A549 (cell line): ENCODE measurements around the gene GPATCH3. TPM values are rescaled to one million over a fixed set of nuclear protein-coding genes. Genes with fewer than 3 reads are reported as not detected.
"Not testable (repeated sequence)": the region's sequence is repeated elsewhere in the genome, so short reads cannot be mapped to it uniquely, and the experiment has no call there.

ENCODE experiments used
- ATAC-seq, 2 experiments: fragments of 200-7000 bp in 1 of 2; fragments of >200 bp in 1 of 2; cut with Nextera tagmentation in 1 of 2; cut with Tn5 transposase in 1 of 2; 3 replicates each; pipeline versions ENCODE4 v1.8.0 to v1.9.1; 2018 to 2020; ENCODE audit warnings: mild to moderate bottlenecking in 1 of 2, moderate library complexity in 1 of 2
- CTCF ChIA-PET: fragments of 300-600 bp; sonication (Branson Sonifier 250); formaldehyde crosslinking; extraction: SDS; loops from one replicate; lab custom pipeline; 2021; ENCODE audit warnings: antibody characterized with exemption, inconsistent platforms; lab: Yijun Ruan, JAX
- POLR2A ChIA-PET: fragments of 350-600 bp; formaldehyde crosslinking; extraction: SDS; loops from one replicate; lab custom pipeline; 2021; ENCODE audit warnings: antibody characterized with exemption, inconsistent platforms; lab: Yijun Ruan, JAX
- DNase-seq, 2 experiments: peaks; one replicate each; pipeline versions ENCODE4 v3.0.0 to v3.0.0-alpha.2; 2011 to 2016; ENCODE audit warnings: low read depth in 1 of 2, low spot score in 1 of 2
- FAIRE-seq: peaks from 2 replicates; lab custom pipeline; 2011; peaks lifted over from hg19 to GRCh38; lab: Jason Lieb, UNC
- H3K27ac ChIP-seq, 2 experiments: fragments of >200 bp; sonication (Bioruptor Twin); formaldehyde crosslinking; 3 replicates each; pipeline ENCODE4 v1.5.1; 2016 to 2017
- H3K4me1 ChIP-seq: fragments of >200 bp; sonication (Bioruptor Twin); formaldehyde crosslinking; 3 replicates; pipeline ENCODE4 v1.6.1; 2016
- H3K4me2 ChIP-seq: fragments of >200 bp; sonication (Bioruptor Twin); formaldehyde crosslinking; 3 replicates; pipeline ENCODE4 v1.6.1; 2016
- H3K4me3 ChIP-seq: fragments of >200 bp; sonication (Bioruptor Twin); formaldehyde crosslinking; 3 replicates; pipeline ENCODE4 v1.5.1; 2016
- H3K9me3 ChIP-seq: fragments of >200 bp; sonication (Bioruptor Twin); formaldehyde crosslinking; 3 replicates; pipeline ENCODE4 v1.6.1; 2016
- ATOH8 ChIP-seq: fragments of 250-450 bp; sonication (Bioruptor Pico); IDR thresholded peaks from 2 replicates; pipeline ENCODE4 v1.5.0; 2020; ENCODE audit warnings: low read depth, mild to moderate bottlenecking, moderate library complexity
- CEBPB ChIP-seq, 2 experiments: fragments of >200 bp in 1 of 2; sonication (Bioruptor Twin) in 1 of 2; formaldehyde crosslinking in 1 of 2; IDR thresholded peaks; 2 replicates each; pipeline ENCODE4 v1.6.1; 2012 to 2016
- CHD2 ChIP-seq: fragments of 150-350 bp; IDR thresholded peaks from 2 replicates; pipeline ENCODE4 v1.6.1; 2014; ENCODE audit warnings: low read length; ENCODE audit not compliant: partially characterized antibody
- ELK1 ChIP-seq: fragments of 150-350 bp; IDR thresholded peaks from 2 replicates; pipeline ENCODE4 v1.6.1; 2014; ENCODE audit warnings: low read depth, mild to moderate bottlenecking, low read length
- GATA3 ChIP-seq: IDR thresholded peaks from 2 replicates; pipeline ENCODE4 v1.6.1; 2012; ENCODE audit warnings: borderline replicate concordance
- HDAC2 ChIP-seq: fragments of 200-600 bp; sonication (generic); IDR thresholded peaks from 2 replicates; pipeline ENCODE4 v1.6.1; 2016
- HOXA7 ChIP-seq: fragments of 250-450 bp; sonication (Bioruptor Pico); IDR thresholded peaks from 2 replicates; pipeline ENCODE4 v1.5.0; 2020; ENCODE audit warnings: mild to moderate bottlenecking, moderate library complexity
- HOXB5 ChIP-seq: fragments of 250-450 bp; sonication (Bioruptor Pico); IDR thresholded peaks from 2 replicates; pipeline ENCODE4 v1.5.0; 2020; ENCODE audit warnings: mild to moderate bottlenecking, moderate library complexity
- POLR2A ChIP-seq: IDR thresholded peaks from 2 replicates; pipeline ENCODE4 v1.6.1; 2012; ENCODE audit warnings: mild to moderate bottlenecking, low read length
- RAD21 ChIP-seq, 2 experiments: fragments of >200 bp in 1 of 2; sonication (Bioruptor Twin) in 1 of 2; formaldehyde crosslinking in 1 of 2; IDR thresholded peaks in 1 of 2; conservative IDR thresholded peaks in 1 of 2; 2 replicates in 1 of 2; 3 replicates in 1 of 2; pipeline ENCODE4 v1.6.1; 2012 to 2018; ENCODE audit warnings: inconsistent platforms in 1 of 2
- USF2 ChIP-seq: fragments of 450-650 bp; IDR thresholded peaks from 2 replicates; pipeline ENCODE4 v1.6.1; 2014; ENCODE audit warnings: antibody characterized with exemption
- ZFP36 ChIP-seq: fragments of 450-650 bp; IDR thresholded peaks from 2 replicates; pipeline ENCODE4 v1.6.1; 2014; ENCODE audit warnings: borderline replicate concordance; ENCODE audit not compliant: partially characterized antibody
- WGBS: methylation state at CpG from one replicate; pipeline ENCODE4 v1.1.6; 2017; ENCODE audit errors: missing lambda C conversion rate; 5-methylcytosine and 5-hydroxymethylcytosine counted together
- polyA plus RNA-seq, 4 experiments: library from polyadenylated mRNA; depleted of rRNA in 3 of 4; stranded (reverse); fragments of >200 nt; fragmentation: RNase III in 1 of 4; extraction: RNeasy Plus Mini Kit Qiagen cat#74134 plus additional on column Dnase treatment in 1 of 4; gene quantifications; 2 replicates in 3 of 4; 3 replicates in 1 of 4; pipeline ENCODE4 v1.2.3, GENCODE V29; 2011 to 2017
- TF ChIP-seq, protein P1 (sequence below): IDR thresholded peaks from 2 replicates; pipeline ENCODE4 v1.6.1; 2012

GPATCH3 gene
- polyA plus RNA-seq, 2 of the 4 experiments (the other 2 are of a cell fraction) = 5.4 to 8.7 TPM

- no peak for ATAC-seq
- CTCF ChIA-PET = interaction anchor here (0.9 to 10.7 kb wide), 8 partner anchors 10 to 282 kb away, joined by 3 to 69 read pairs (median 10); partner anchors contain the start of genes GPATCH3 and GPN2
- FAIRE-seq = no peak
- no peak for TF ChIP-seq HDAC2
- no peak for TF ChIP-seq HOXA7 (CRISPR knock-in tag)
- no peak for TF ChIP-seq CEBPB (IDR thresholded peaks at IDR 0.05)
- TF ChIP-seq HOXB5 = no peak
- no peak overlapping the region for H3K4me2 ChIP-seq
- no peaks in the 10 kb centered on the region for H3K9me3 ChIP-seq
- POLR2A ChIA-PET = interaction anchor here (0.6 to 1.3 kb wide), 2 partner anchors 14 to 15 kb away, joined by 3 to 4 read pairs; no protein-coding TSS in a partner anchor
- 96% methylated on average over 3 of the region's 4 CpGs for WGBS
- H3K4me1 ChIP-seq = no peaks in the 10 kb centered on the region
- H3K27ac ChIP-seq = no peak overlapping the region
- no peak for DNase-seq
- H3K4me3 ChIP-seq = no peak overlapping the region
Observed at GRCh38 chr1:26879793-26880192, 20.5 kb downstream of the GPATCH3 start.

DNA sequence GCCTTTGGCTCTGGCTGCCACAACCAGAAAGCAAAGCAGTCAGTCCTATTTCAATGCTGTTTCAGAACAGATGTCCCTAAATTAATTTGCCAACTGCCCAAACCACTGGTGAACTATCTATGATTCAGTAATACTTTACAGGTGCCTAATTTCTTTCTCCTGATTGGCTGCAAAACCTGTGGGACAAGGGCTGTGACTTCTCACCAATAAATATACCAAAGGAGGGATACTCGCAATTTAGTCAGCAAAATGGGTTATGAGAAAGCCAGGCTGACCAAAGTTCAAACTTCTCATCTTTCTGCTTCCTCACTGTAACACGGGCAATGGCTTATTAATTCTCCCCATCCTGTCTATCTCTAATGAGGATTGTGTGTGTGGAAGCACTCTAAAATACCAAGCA, 22.9 kb downstream of the GPATCH3 start:
- FAIRE-seq (no peak), ATAC-seq (no peak)
- WGBS = 54% methylated on average over 2 of the region's 2 CpGs
- POLR2A ChIA-PET = no interaction called here
- Histone ChIP-seq H3K27ac (no peak overlapping the region), H3K4me1 (no peaks in the 10 kb centered on the region), H3K4me2 (no peak overlapping the region)
- TF ChIP-seq CHD2 (no peak), ZFP36 (no peak), ELK1 (no peak), RAD21 (conservative IDR thresholded peaks at IDR 0.05 in 1 of 2, IDR thresholded peaks at IDR 0.05 in 1 of 2) (no peak), USF2 (no peak), ATOH8 (CRISPR knock-in tag) (no peak), POLR2A (no peak)
- TF ChIP-seq, protein P1, sequence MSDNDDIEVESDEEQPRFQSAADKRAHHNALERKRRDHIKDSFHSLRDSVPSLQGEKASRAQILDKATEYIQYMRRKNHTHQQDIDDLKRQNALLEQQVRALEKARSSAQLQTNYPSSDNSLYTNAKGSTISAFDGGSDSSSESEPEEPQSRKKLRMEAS = no peak
- TF ChIP-seq, all 56 proteins: peak for 0
- Histone ChIP-seq H3K4me3 (no peak overlapping the region), H3K9me3 (no peaks in the 10 kb centered on the region)
- CTCF ChIA-PET = interaction anchor here (0.9 to 10.7 kb wide), 12 partner anchors 9 to 275 kb away, joined by 3 to 69 read pairs (median 12); partner anchors contain the start of genes GPATCH3, SFN and ZDHHC18
- no peak for DNase-seq

GRCh38 chr1:26874896-26875295, 25.4 kb downstream of the GPATCH3 start:
- H3K4me2 ChIP-seq = no peak overlapping the region
- POLR2A ChIA-PET = no interaction called here
- H3K9me3 ChIP-seq = no peaks in the 10 kb centered on the region
- no peak overlapping the region for H3K27ac ChIP-seq
- FAIRE-seq (no peak), DNase-seq (no peak), ATAC-seq (no peak)
- no peak overlapping the region for H3K4me3 ChIP-seq
- TF ChIP-seq GATA3 (no peak), HOXB5 (no peak)
- CTCF ChIA-PET = interaction anchor here (10.7 kb wide), 1 partner anchor 64 kb away, joined by 69 read pairs; no protein-coding TSS in a partner anchor
- WGBS = 83% methylated on average over 4 of the region's 4 CpGs
- H3K4me1 ChIP-seq = no peaks in the 10 kb centered on the region

GRCh38 chr1:26873097-26873496, 27.2 kb downstream of the GPATCH3 start:
- DNase-seq, H3K9me3 ChIP-seq, FAIRE-seq, H3K4me2 ChIP-seq, H3K4me3 ChIP-seq, H3K4me1 ChIP-seq, H3K27ac ChIP-seq, ATAC-seq: not testable (repeated sequence)
- CTCF ChIA-PET = interaction anchor here (0.6 to 10.7 kb wide), 9 partner anchors 15 to 456 kb away, joined by 3 to 69 read pairs (median 5); no protein-coding TSS in a partner anchor
- POLR2A ChIA-PET = interaction anchor here (0.7 kb wide), 1 partner anchor 28 kb away, joined by 3 read pairs; no protein-coding TSS in a partner anchor
- WGBS = 77% methylated on average over 2 of the region's 2 CpGs
